ENCODE measurements around the gene TBC1D4. TPM values are rescaled to one million over a fixed set of nuclear protein-coding genes. Genes with fewer than 3 reads are reported as not detected.

Gene TBC1D4
- 24.6 and 25.3 TPM in 2 replicates for total RNA-seq

GRCh38 chr13:75482070-75482819 lies at the start of gene TBC1D4:
Gene TBC1D4, minus strand, starts transcription at chr13:75482169. Its CDS starts 402 bp downstream, at chr13:75481767.

Other genes starting within 250 kb of the TBC1D4 start
- 29.0 and 52.4 TPM in 2 replicates for gene COMMD6, start 55.7 kb upstream of the TBC1D4 start, total RNA-seq
- gene UCHL3, start 67.6 kb upstream of the TBC1D4 start, total RNA-seq, result 64.1 and 99.5 TPM in 2 replicates
- gene LMO7, start 154.2 kb upstream of the TBC1D4 start, total RNA-seq, result 46.1 and 123 TPM in 2 replicates